Left kidney (tissue), 2 donors: Measurements from ENCODE around the gene MBP. TPM values are rescaled to one million over a fixed set of nuclear protein-coding genes. Genes with fewer than 3 reads are reported as not detected.

Source experiments
- DNase-seq: peaks from one replicate; pipeline ENCODE4 v3.0.0-alpha.2; 2013
- polyA plus RNA-seq: library from polyadenylated mRNA; unstranded; fragments of 120-200 nt; gene quantifications from one replicate; pipeline ENCODE4 v1.2.1, GENCODE V29; 2013; ENCODE audit not compliant: insufficient read length

MBP gene
- polyA plus RNA-seq, 1 donor: 17.1 TPM

- DNase-seq: no peak
Measured at GRCh38 chr18:77151772-77152520, 19.4 kb upstream of the MBP start.

GRCh38 chr18:77151033-77151771 lies 18.6 kb upstream of the MBP start:
- DNase-seq: no peak

GRCh38 chr18:77150588-77150987 lies 18.0 kb upstream of the MBP start:
- DNase-seq: no peak

GRCh38 chr18:77148289-77148688 lies 15.7 kb upstream of the MBP start:
- DNase-seq: no peak

GRCh38 chr18:77147418-77147852 lies 14.9 kb upstream of the MBP start:
- DNase-seq: no peak

- no peak for DNase-seq
Measured at GRCh38 chr18:77146249-77147080, 13.9 kb upstream of the MBP start.

GRCh38 chr18:77145364-77145901 lies 12.8 kb upstream of the MBP start:
- no peak for DNase-seq

- DNase-seq: no peak
Measured at GRCh38 chr18:77144451-77145118, 12.0 kb upstream of the MBP start.

- no peak for DNase-seq
Measured at GRCh38 chr18:77144046-77144445, 11.5 kb upstream of the MBP start.

GRCh38 chr18:77143196-77143595 lies 10.6 kb upstream of the MBP start:
- no peak for DNase-seq

- no peak for DNase-seq
Measured at GRCh38 chr18:77141401-77142118, 9.0 kb upstream of the MBP start.

- no peak for DNase-seq
Measured at GRCh38 chr18:77140439-77141109, 8.0 kb upstream of the MBP start.

- no peak for DNase-seq
Measured at GRCh38 chr18:77140030-77140429, 7.4 kb upstream of the MBP start.

GRCh38 chr18:77139619-77140018 lies 7.0 kb upstream of the MBP start:
- DNase-seq: no peak

- DNase-seq: no peak
Measured at GRCh38 chr18:77138270-77138669, 5.7 kb upstream of the MBP start.

GRCh38 chr18:77137851-77138250 lies 5.3 kb upstream of the MBP start:
- no peak for DNase-seq

GRCh38 chr18:77136871-77137665 lies 4.5 kb upstream of the MBP start:
- no peak for DNase-seq

- DNase-seq: no peak
Measured at GRCh38 chr18:77136076-77136718, 3.6 kb upstream of the MBP start.
